Vagina (tissue), 2 donors: ENCODE measurements around the gene SCN3A.

Experiments used
- CTCF ChIP-seq, 3 experiments: fragments of 450-650 bp in 2 of 3; fragments of 200-600 bp in 1 of 3; sonication (generic) in 1 of 3; IDR thresholded peaks; one replicate each; pipeline ENCODE4 v1.5.1; 2017 to 2019; ENCODE audit warnings: antibody characterized with exemption in 3 of 3, mild to moderate bottlenecking in 2 of 3, moderate library complexity in 2 of 3
- POLR2A ChIP-seq, 2 donors: fragments of 450-650 bp; IDR thresholded peaks; one replicate each; pipeline ENCODE4 v1.6.1; 2017; ENCODE audit warnings: antibody characterized with exemption in 2 of 2, mild to moderate bottlenecking in 2 of 2, moderate library complexity in 2 of 2

GRCh38 chr2:165224941-165225340, 21.1 kb upstream of the SCN3A start:
- TF ChIP-seq CTCF (IDR thresholded peaks at IDR 0.05) (no peak), POLR2A (IDR thresholded peaks at IDR 0.05) (no peak)
